Fibroblast of upper back skin (primary cell): ENCODE results near the gene PMP22.

Experiments
- DNase-seq: peaks from one replicate; pipeline ENCODE4 v3.0.0-alpha.2; 2013

PMP22 gene

DNA sequence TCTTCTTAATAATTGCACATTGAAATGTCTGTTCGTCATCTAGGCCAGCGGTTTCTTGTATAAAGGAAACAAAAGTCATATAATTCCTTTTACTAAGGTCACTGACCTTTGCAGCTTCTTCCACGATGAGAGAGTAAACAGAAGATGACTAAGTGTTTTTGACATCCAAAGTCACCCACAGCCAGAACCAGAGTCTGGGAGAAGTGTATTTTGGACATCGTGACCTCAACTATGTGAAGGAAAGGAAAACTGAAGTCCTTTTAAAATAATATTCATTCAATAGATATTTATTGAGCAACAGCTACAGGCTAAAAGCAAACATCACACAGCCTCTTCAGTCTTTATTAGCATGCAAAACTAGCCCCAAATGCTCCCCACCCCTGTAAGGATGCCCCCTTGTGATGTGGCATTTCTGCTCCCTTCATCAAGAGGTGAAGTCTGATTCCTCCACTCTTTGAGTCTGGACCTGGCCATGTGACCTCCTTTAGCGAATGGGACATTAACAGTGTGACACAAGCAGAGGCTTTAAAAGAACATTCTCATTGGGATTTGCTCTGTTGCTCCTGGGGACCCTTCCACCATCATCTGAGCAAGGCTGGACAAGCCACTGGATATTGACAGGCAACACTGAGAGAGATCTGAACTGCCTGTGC is 8.1 kb upstream of the PMP22 start:
- DNase-seq = peak; percentile 80

DNA sequence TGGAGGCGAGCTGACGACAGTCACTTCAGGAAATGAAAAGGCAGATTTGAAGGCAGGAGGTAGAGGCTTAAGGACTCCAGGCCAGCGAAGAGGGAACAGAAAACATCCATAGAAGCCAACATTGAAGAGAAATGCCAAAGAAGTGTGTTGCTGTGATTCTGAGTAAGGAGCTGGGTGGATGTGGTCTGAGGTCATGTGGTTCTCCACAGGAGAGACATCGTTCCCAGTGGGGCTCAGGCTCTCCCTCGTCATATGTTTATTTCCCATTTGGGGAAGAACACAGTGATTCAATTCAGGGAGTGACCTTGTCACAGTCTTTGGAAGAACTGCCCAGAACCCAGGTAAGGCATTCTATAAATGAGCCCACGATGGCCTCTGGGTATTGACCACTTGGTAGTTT is 6.6 kb upstream of the PMP22 start:
- no peak for DNase-seq

DNA sequence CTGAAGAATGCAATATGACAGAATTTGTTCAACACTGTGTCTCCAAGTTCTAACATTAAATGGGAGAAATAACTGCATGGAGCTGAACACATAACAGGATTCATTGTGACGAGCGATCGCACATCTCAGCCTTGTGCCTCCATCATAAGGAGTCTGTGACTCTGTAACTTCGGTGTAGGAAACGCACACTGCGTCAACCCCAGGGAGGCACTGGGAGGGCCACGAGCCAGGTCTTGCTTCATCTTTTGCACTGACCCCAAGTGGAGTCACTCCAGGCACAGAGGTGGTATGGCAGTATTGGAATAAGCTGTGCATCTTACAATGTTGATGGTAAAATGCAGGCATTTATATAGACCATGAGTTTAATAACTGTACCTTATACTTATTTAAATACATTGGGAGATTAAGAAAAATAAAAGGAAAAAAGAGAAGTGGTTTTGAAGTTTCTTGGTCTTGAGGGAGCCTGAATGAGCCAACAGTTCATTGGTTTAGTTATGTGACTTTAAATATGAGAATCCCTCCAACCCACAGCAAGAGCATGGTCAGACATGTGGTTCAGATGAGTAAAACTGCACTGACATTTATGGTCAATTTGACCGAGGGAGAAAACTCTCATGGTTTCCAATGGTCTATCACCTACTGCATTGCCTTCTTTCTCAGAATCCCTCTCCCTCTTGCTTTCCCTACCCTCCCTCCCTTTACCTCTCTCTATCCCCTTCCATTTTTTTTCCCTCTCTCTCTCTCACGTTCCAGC is 5.7 kb upstream of the PMP22 start:
- DNase-seq = no peak

DNA sequence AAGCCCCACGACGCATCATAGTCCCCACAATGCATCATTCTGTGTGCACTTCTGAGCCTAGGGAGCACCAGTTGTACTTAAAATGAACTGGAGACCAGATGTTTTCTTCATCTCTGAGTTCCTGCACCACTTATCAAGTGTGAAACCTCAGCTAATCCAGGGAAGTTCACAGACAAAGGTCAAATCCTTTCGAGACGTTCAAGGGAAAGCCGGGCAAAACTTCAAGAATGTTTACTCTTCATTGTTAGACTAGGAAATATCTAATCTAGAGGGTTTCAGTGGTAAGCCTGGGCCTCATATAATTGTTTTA is 4.6 kb upstream of the PMP22 start:
- DNase-seq = no peak

DNA sequence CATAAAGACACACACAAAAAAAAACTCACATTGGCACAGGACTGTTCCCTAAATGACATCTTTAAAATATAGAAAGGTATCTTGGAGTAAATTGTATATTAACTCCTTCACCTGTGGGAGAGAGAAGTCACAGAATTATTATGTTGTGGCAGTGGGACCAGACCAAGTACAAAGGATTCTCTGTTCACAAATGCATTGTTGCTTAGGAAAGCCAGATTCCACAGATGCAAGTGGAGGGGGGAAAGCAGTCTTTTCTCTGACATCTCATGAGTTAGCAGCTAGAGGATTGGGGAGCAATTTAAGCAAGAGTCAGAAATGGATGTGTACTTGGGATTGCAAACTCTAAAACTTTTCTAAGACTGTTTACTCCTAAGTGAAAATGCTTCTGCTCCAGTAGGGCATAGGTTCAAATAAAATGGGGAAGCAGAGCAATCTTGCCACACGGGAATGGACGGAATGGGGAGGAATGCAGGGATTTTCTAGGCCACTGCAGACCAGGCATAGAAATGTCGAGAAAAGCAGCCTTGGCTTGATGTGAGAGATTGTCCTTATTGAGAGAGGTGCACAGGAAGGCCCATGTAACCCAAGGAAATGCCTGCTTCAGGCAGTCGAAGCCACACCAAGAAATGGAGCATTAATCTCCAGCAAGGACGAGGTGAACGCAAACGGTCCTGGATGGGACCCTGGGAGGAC is 4.1 kb upstream of the PMP22 start:
- DNase-seq = no peak

DNA sequence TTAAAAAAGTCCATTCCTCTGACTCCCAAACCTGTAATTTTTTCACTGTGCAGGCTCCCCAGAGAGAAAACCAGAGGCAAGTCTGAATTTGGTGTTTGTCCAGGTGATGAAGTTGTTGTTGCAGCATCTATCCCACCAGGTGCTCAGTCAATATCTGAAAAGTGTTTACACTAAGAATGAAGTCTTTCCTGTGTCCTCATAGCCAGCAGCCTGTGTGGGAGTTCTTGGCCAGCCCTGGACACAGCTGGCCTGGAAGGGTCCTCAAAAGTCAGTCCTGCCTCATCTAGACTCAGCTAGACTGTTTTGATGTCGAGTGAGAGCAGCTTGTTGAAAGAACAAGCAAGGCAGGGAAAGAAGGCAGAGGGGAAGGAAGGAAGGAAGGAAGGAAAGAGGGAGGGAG is 3.3 kb upstream of the PMP22 start:
- no peak for DNase-seq

DNA sequence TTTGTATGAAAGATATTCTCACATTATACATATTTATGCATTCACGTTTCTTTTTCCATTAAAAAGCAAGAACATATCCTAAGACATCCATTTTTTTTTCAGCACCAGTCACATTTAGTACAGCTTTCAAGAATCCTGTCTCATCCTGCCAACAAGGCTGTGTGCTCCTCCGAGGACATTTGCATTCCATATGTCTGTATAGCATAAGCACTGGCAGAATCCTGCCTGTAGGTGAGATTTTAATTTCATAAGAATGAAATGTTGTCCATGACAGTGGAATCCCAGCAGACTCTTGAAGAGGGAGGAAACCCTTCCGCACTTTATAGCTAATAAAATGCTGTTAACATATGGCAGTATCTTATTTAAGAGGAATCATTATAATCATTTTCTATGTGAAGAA is 2.9 kb upstream of the PMP22 start:
- peak; percentile 55 for DNase-seq

DNA sequence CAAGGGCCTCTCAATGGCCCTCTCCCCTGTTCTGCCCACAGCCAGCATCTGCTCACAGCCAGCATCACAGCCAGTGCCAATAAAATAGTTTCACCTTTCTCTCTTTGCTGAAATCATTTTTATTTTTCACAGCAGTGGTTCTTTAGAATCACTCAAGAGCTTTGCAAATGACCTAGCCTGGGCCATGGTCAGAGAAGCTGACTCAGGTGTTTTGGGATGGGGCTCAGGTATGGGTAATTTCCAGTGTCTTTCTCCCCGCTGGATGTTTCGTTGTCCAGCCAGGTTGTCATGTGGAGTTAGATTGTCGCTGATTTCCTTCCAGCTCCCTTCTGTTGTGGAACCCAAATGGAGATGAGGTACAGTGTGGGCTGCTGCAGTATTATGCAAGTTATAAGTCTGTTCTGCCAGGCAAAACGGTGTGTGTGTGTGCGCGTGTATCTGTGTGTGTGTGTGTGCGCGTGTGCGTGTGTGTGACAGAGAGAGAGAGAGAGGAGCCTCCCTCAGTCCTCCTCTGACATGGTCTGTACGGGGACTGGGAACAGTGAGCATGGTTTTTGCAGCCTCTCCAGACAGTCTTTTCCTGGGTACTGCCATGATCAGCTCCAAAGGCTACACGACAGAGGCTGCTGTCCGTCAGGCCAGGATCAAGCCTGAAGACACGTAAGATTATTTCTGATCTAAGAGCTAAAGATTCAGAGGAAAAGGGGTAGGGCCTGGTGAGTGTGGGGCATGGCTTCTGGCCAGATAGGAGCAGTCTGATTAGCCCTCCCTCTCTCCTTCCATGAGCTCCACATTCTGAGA is 1.4 kb upstream of the PMP22 start:
- DNase-seq = no peak

DNA sequence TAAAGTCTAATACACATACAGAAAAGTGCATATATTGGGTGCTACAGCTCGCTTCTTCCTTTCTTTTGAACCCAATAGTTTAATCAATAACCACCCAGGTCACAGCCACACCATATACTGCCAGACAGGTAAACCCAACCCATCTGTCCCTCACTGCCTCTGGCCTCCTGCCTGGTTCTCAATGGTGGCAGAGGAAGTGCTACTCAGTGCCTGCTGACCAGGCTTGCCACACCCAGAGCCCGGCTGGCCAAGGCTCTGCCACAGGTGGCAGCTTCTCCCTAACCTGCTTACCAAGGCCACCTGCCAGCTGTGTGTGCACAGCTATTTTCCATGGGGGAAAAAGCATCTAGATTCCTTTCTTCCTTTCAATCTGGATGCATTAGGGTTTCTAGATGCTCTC is 584 bp downstream of the PMP22 start:
- no peak for DNase-seq

DNA sequence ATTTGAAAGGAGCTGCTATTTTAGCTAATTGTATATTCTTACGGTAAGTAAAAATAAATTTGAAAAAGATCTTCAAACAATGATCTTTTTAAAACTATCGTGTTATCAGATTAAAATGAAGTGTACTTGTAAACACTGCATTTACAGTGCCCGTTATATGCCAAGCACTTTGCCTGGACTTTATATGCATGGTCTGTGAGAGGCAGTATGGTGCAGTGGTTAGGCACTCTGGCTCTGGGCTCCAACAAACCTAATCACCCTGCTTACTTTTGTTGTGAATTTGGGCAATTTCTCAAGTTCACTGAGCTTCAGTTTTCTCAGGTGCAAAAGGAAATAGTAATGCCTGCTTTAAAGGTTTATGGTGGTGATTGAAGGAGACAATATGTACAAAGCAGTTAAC is 1.4 kb downstream of the PMP22 start:
- no peak for DNase-seq

DNA sequence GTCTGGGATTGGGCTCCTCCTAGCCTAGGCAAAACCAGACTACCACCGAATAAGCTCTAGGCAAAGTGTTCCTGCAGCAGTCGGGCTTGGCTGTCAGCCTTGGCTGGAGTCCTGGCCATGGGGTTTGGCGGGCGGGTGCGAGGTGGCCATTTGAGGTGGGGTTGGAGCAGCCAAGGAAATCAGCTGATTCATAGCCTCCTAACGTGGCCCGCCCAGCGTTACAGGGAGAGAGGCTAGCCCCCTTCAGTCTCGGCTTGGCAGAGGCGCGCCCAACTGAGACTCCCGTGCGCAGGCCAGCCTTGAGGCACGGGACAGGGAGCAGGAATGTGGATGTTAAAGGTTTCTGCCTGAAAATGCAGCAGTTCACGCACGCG is 1.9 kb downstream of the PMP22 start:
- DNase-seq = peak; percentile 81

DNA sequence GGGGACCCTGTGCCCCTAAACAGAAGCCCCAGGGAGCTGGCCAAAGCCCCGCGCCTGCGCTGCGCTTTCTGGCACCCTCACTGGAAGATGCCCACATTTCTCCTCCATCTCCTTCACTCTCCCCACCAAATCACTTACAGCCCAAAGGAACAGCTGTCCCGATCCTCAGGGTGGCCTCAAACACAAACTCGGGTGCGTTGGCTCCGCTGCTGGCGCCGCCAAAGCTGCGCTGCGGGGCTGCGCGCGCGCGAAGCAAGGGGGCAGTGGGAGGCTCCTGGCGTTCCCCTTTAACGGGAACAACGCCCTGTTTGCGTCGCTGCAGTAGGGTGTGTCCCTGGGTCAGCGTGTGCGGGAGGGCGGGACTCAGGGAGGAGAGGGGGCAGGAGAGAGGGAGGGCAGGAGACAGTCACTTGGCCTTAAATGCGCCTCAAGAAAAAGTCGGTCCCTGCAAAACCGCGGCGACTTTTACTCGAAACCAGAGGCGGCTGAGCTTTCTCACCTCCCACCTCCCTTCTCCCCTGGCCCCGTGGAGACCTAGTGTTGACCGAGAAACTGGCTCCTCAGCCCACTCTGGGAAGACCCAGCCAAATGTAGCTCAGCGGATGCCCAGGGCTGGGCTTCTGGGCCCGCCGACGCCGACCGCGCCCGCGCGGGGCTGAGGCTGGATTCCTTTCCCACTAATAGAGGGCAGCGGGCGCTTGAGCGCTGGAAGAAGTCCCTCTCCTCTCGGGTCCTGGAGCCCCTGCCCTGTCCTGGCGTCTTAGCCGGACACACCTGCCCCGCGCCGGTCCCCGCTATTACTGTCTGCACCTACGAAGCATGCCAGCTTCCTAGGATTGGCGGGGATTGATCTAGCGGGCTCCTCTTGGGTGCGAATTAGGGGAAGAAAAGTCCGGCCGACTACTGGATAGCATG is 2.6 kb downstream of the PMP22 start:
- DNase-seq = peak; percentile 79

DNA sequence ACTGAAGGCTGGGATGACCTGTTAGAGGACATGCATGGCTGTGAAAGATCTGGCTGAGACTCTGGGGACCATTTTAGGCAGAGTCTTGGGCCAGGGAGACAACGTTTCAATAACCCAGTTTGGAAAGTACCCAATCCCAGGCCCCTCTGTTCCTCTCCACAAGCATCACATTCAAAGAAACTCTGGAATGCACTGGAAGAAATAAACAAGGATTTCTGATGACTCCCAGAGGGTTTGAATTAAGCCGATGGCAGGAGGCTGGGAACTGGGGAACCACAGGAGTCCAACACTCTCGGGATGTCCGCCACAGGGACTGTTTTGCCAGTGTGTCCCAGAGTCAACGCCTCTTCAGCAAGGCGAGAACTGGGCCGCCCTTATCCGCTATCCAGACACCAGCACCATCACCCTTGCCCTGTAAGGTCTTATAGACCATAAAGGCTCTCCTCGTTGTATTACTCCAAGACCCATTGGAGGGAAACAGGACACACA is 3.3 kb downstream of the PMP22 start:
- DNase-seq = peak; percentile 34

DNA sequence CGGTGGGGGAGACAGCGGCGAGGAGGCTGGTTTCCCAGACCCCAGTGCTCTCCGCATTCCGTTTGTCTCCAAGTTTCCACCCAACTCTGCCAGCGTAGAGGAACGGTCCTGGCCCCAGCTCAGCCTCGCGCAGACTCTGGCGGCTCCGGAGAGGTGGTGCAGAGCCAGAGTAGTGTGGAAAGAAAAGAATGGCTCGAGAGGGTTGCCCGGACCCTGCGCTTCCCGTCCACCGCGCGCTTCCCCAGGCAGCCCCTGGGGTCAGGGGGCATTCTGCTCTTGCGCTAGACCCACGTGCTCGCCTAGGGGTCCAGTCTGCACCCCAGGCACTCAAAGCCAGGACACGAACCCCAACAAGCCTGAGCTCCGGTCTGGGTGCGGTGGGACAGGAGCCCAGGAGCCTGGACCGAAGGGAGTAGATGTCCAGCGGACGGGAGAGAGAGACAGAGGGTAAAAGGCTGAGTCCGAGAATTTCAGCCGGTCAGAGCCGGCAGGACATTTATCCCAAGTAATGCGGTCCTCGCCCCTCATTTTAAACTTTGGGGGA is 3.8 kb downstream of the PMP22 start:
- peak; percentile 64 for DNase-seq

DNA sequence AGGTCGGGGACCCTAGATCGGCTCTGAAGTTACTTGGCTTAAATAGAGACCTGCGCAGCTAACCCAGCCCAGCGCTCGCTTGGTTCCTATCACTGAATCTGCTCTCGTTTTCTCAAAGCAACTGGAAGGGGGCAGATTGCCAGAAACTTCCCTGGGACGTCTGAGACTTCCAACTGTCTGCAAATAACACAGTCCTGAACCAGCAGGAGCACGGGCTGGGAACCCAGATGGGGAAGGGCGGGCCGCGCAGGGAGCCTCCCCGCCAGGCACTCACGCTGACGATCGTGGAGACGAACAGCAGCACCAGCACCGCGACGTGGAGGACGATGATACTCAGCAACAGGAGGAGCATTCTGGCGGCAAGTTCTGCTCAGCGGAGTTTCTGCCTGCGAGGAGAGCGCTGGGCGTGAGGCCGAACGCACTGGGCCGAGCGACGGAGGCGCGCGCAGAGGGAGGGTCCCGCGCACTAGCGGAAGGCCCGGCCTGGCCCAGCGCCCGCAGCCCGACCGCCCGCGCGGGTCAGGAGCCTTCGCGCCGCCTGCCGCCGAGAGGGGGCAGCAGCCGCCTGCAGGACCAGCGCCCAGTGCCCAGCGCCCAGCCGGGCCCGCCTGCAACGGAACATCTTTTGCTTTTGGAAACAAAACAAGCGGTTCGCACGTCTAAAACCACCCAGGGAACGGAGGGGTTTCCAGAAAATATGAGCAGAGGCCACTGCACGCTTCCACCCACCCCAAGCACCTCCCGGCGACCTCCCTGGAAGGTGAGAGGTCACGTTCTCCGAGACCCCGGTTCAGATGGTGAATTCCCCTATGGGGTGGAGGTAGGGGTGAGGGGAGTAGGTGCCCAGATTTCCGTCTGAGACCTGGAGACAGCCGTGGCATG is 4.5 kb downstream of the PMP22 start:
- DNase-seq = peak; percentile 91

DNA sequence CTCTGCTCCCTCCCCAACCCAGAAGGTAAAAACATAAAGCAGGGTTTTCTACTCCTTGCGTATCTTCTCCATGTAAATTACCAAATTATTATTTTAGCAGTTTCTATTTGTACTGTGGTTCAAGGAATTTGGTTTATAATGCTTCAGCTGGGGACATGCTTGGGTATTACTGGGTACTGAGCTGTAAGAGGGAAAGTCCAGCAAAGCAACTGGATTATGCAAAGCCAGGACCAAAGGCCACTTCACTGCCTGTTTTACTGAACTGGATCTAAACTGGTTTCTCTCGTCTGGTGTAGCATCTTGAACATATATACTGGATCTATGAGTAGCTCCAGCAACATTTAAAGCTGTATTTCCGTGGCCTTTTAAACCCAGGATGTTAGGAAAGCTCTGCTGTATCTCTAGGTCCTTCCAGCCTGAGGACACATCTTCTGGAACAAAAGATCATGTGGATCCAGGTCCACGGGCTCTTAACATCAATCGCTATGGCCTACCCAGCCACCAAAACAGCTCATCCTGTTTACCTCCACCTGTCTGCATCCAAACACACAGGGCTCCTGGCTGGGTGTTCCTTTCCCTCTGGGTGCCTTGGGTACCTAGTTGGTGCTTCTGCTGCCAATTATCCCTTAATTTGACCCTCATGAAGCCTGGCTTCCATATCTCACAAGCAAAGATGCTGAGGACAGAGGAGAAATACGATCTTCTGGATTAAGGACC is 7.2 kb downstream of the PMP22 start:
- DNase-seq = no peak

DNA sequence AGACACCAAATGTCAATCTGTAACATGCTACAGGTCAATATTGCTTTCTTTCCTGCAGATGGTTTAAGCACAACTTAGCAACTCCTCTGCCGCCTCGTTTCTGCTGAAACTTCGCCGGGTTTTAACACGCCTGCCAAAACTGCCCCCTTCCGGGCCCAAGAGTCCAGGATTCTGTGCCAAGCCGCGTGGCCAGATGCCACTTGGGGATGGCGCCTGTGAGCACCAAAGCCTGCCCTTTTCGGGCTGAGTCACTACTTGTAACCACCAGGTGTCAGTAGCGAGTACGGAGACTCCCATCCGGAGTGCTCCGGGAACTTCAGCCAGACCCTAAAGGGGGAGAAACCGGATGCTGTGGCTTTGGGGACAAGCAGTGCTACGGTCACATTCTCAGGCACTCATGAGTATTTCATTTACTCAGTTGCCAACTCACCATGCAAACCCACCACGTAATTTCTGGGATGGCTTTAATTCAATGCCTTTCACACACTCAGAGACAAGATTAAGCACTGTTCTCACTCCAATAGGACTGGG is 7.8 kb downstream of the PMP22 start:
- DNase-seq = peak; percentile 78

DNA sequence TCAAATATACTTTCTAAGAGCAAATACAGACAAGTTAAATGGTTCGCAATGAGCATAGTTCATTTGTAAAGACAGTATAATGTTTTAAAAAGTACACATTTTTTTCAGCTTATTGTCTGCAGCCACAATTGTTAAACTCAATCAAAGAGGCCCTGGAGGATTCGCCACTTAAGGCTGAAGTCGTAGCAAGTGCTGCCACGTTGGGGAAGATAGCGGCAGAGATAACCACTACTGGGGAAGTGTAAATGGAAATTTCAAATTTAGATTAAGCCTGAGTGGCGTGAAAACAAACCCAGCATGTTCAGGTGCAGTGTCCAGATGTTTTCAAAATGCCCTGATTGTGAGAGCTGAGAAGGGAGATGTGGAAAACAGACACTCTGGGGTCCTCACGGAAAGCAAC is 8.4 kb downstream of the PMP22 start:
- no peak for DNase-seq

DNA sequence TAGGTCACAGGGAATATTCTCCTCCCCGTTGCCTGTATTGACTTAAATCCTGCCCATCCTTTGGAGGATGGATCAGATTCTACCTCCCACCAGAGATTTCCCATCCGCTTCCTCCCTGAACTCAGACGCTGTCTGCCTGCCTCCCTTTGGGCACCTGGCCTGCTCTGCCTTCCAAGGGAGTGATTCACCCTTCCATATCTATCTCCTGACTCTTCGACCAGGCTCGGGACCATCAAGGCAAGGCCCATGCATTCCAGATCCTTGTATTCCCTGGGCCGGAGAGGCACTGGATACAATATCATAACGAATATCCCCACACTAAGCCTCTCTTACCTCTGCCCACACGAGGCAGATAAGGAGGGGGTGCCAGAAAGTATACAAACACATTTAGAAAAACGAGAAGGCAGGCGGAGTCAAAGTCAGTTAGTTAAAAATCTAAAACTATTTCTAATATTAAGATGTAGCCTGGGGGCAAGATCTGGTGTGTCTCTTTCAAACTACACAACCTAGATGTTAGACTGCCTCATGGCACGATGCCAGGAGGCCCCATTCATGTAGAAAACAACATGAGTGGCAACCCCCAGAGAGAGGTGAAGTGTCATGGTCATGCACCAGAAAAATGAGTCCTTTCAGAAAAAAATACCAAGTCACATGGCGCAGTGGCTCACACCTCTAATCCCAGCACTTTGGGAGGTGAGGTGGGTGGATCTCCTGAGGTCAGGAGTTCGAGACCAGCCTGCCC is 9.2 kb downstream of the PMP22 start:
- DNase-seq = peak; percentile 65
